GM18511 (cell line): ENCODE data around the gene SP100.
"Not testable (repeated sequence)": the region's sequence is repeated elsewhere in the genome, so short reads cannot be mapped to it uniquely, and the experiment has no call there.

Experiments used
- ATAC-seq: cut with Tn5 transposase; IDR thresholded peaks from one replicate; pipeline ENCODE4 v1.9.1; 2021; ENCODE audit warnings: mild to moderate bottlenecking, moderate library complexity; ENCODE audit not compliant: unreplicated experiment

The SP100 gene

GRCh38 chr2:230455005-230455684 is 39.1 kb downstream of the SP100 start:
- no peak for ATAC-seq

- no peak for ATAC-seq
Measured at GRCh38 chr2:230457073-230457768, 41.2 kb downstream of the SP100 start.

GRCh38 chr2:230457793-230458192 is 41.8 kb downstream of the SP100 start:
- no peak for ATAC-seq

GRCh38 chr2:230459216-230459615 is 43.2 kb downstream of the SP100 start:
- ATAC-seq: no peak

- ATAC-seq: peak; percentile 52
Measured at GRCh38 chr2:230471074-230471473, 55.1 kb downstream of the SP100 start.

DNA sequence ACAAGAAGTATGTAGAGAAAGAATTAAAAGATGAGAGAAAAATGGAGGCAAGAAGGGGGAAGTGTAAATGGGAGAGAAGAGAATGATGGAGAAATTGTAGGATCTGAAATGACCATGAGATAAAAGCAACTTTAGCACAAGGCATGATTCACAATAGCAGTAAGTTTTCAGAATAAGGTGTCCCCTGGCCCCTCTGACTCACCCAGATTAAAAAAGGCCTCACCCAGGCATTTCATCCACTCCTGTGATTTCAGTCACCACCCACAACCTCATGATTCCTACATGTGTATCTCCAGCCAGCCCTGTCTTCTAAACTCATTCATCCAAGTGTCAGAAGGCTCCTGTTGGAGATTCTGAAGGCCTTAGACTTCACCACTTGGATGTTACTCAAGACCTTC is 56.6 kb downstream of the SP100 start:
- peak; percentile 36 for ATAC-seq

DNA sequence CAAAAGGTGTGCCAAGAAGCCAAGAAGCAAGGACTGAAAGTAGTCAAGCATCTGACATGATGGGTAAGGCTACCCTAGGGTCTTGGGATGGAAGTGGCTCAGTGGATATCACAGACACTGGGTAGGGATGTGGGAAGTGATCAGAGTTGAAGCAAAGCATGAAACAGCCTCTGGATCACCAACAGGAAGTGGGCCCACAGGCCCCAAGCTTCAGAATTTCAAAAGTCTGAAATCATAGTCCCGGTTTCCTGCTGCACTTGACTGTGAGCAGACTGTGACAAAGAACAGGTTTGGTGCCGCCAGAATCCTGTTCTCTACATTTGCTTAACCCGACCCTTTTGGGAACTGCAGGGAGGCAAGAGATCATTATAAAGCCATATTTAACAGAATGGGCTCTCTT is 57.4 kb downstream of the SP100 start:
- peak; percentile 57 for ATAC-seq

GRCh38 chr2:230475143-230475542 is 59.1 kb downstream of the SP100 start:
- ATAC-seq: no peak

GRCh38 chr2:230485801-230486341 is 69.9 kb downstream of the SP100 start:
- no peak for ATAC-seq

GRCh38 chr2:230491219-230491618 is 75.2 kb downstream of the SP100 start:
- not testable (repeated sequence) for ATAC-seq

GRCh38 chr2:230492107-230492506 is 76.1 kb downstream of the SP100 start:
- no peak for ATAC-seq

GRCh38 chr2:230494980-230495379 is 79.0 kb downstream of the SP100 start:
- no peak for ATAC-seq

DNA sequence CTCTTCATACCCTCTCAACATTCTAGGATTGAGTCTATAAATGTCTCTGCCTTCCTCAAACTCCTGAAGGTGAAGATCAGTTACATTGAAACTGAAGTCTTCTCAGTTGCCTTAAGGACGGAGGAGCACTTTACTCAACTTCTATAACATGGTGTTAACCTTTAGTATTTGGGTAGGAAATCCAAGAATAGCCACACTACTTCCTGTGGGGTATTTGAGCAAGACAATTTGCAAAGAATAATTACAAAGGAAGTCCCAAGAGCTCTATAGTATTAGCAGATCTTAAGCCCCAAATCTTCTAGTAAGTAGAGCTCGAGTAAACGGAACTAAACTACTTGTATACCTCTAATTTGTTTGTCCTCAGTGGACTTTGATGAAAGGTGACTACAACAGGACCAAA is 80.9 kb downstream of the SP100 start:
- ATAC-seq: peak; percentile 72

- ATAC-seq: no peak
Measured at GRCh38 chr2:230498506-230499107, 82.6 kb downstream of the SP100 start.

GRCh38 chr2:230502593-230502992 is 86.6 kb downstream of the SP100 start:
- no peak for ATAC-seq

DNA sequence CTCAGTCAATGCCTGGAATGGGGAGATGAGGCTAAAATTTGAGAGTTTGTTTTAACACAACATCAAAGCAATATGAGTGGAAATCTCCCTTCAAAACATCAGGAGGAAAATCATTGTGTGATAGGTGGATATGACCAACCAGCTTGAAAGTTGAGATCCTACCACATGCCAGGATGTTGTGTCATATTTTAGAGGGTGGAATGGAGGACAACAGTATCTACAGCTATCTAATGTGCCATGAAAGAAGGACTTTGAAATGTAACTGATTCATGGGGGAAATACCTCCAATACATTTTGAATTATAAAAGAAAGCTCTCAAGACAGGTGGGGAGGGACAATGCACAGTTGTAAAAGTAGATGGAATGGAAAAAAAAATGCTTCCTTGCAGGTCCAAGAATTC is 87.8 kb downstream of the SP100 start:
- no peak for ATAC-seq

- peak; percentile 92 for ATAC-seq
Measured at GRCh38 chr2:230505162-230505561, 89.2 kb downstream of the SP100 start.

DNA sequence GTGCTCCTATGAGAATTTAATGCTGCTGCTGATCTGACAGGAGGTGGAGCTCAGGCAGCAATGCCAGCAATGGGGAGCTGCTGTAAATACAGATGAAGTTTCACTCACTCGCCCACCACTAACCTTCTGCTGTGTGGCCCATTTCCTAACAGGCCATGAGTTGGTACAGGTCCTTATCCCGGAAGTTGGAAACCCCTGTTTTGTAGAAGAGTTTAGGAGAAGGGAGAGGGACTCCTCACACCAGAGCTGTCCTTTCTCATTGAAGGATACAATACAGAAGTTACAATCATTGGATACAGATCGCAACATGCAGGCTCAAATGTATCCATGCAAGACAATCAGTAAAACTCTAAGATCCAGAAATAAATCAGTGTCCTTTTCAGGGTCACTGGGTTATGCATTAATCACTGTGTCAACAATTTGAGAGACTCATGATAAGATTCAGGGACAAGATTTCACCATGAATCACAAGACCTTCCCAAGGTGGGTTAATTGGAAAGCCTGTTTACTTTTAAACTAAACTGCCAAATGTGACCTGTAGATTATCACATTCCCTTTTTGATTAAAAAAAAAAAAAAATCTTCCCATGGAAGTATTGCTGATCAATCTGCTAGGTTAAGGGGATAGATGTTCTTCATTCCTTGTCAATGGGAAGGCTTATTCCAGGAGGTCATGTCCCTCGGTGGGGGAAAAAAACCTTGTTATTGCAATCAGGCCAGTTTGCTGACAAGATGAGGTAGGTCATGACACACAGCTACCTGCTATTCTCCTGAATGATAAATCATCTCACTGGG is 97.2 kb downstream of the SP100 start:
- no peak for ATAC-seq

GRCh38 chr2:230520061-230520874 is 104.3 kb downstream of the SP100 start:
- ATAC-seq: no peak

- ATAC-seq: no peak
Measured at GRCh38 chr2:230520875-230521155, 104.8 kb downstream of the SP100 start.

DNA sequence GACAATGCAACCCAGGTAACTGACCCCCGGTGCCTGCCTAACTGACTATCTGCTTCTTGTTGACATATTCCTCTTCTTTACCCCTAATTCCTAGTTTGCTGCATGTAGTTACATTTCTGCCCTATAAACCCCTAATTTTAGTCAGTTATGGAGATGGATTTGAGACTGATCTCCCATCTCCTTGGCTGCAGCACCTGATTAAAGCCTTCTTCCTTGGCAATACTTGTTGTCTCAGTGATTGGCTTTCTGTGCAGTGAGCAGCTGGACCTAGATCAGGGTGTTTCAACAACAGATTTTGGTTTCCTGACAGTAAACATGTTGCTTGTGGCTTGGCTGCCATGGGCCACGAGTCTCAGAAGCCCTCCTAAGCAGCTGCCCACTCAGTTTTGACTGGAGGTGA is 105.4 kb downstream of the SP100 start:
- no peak for ATAC-seq
